Lung (tissue), 12 donors: Measurements from ENCODE around the gene NKD2. TPM values are rescaled to one million over a fixed set of nuclear protein-coding genes. Genes with fewer than 3 reads are reported as not detected.

Experiments
- ATAC-seq: fragments of 200-7000 bp; cut with Tn5 transposase; one replicate; pipeline ENCODE4 v1.9.1; 2020; ENCODE audit warnings: moderate number of reproducible peaks; ENCODE audit not compliant: insufficient read depth, low FRiP score
- DNase-seq, 3 donors: peaks; one replicate each; pipeline ENCODE4 v3.0.0-alpha.2; 2013 to 2017
- H3K27ac ChIP-seq, 2 donors: one replicate each; pipeline ENCODE4 v1.5.1; 2013; ENCODE audit warnings: mild to moderate bottlenecking in 2 of 2, moderate library complexity in 2 of 2, control low read depth in 1 of 2, inconsistent platforms in 1 of 2, low read depth in 1 of 2, low read length in 1 of 2
- H3K27me3 ChIP-seq, 3 donors: one replicate each; pipeline ENCODE4 v1.5.1; 2013; ENCODE audit warnings: low read length in 2 of 3; ENCODE audit not compliant: control insufficient read depth in 3 of 3, insufficient read depth in 3 of 3
- H3K36me3 ChIP-seq, 4 donors: one replicate each; pipeline ENCODE4 v1.5.1; 2013; ENCODE audit warnings: low read length in 4 of 4, mild to moderate bottlenecking in 1 of 4, moderate library complexity in 1 of 4; ENCODE audit not compliant: control insufficient read depth in 4 of 4, insufficient read depth in 4 of 4
- H3K4me1 ChIP-seq, 5 donors: one replicate each; pipeline ENCODE4 v1.5.1; 2013; ENCODE audit warnings: low read length in 5 of 5, mild to moderate bottlenecking in 2 of 5, moderate library complexity in 1 of 5; ENCODE audit not compliant: control insufficient read depth in 5 of 5, insufficient read depth in 5 of 5
- H3K4me3 ChIP-seq: one replicate; pipeline ENCODE4 v1.5.1; 2013; ENCODE audit warnings: mild to moderate bottlenecking, control low read depth, moderate library complexity
- H3K9ac ChIP-seq, 2 donors: one replicate each; pipeline ENCODE4 v1.5.1; 2013; ENCODE audit warnings: low read length in 2 of 2, control low read depth in 1 of 2; ENCODE audit not compliant: insufficient read depth in 1 of 2
- H3K9me3 ChIP-seq, 4 donors: one replicate each; pipeline ENCODE4 v1.5.1; 2013; ENCODE audit warnings: low read length in 3 of 4, mild to moderate bottlenecking in 1 of 4, moderate library complexity in 1 of 4; ENCODE audit not compliant: control insufficient read depth in 4 of 4, insufficient read depth in 3 of 4
- CTCF ChIP-seq: IDR thresholded peaks from 2 replicates; pipeline ENCODE4 v1.5.1; 2012; ENCODE audit warnings: mild to moderate bottlenecking; ENCODE audit errors: control extremely low read depth, extremely low read depth
- WGBS, 2 donors: extraction: QIAGEN DNeasy Blood & Tissue Kit; methylation state at CpG; one replicate each; pipeline ENCODE4 v1.1.7; 2013; 5-methylcytosine and 5-hydroxymethylcytosine counted together
- polyA plus RNA-seq, 2 donors: library from polyadenylated mRNA; stranded (reverse); fragments of 200-250 nt; gene quantifications; one replicate each; pipeline ENCODE4 v1.2.1, GENCODE V29; 2013
- total RNA-seq, 2 donors: library from RNA; depleted of rRNA in 1 of 2; stranded (reverse); fragments of >200 nt in 1 of 2; gene quantifications; one replicate each; pipeline ENCODE4 v1.2.1, GENCODE V29; 2014 to 2021
- donor health status: control.
- donor health status: control.
- donor health status: Bipolar disorder and iron deficiency.
- donor health status: healthy.
- donor health status: DM: yes; HTN: yes; CAD: no.

Gene NKD2
- total and polyA plus RNA-seq, 4 donors = 9.9 to 88.0 (median 48.4) TPM

GRCh38 chr5:981456-981855 is 27.1 kb upstream of the NKD2 start:
- ATAC-seq (no peak), DNase-seq (no peak)
- peaks cover 0 to 33% (median 15%) of the 10 kb centered on the region in 5 donors for H3K4me1 ChIP-seq
- no peak overlapping the region for H3K9ac ChIP-seq
- no peaks in the 10 kb centered on the region for H3K36me3 ChIP-seq
- no peaks in the 10 kb centered on the region for H3K27me3 ChIP-seq
- no peak overlapping the region for H3K4me3 ChIP-seq
- TF ChIP-seq CTCF = no peak
- H3K9me3 ChIP-seq = no peaks in the 10 kb centered on the region
- whole genome bisulfite sequencing, 2 donors = 84 to 96% methylated on average over 7 of the region's 7 CpGs
- no peak overlapping the region for H3K27ac ChIP-seq

GRCh38 chr5:982377-983237 is 26.0 kb upstream of the NKD2 start:
- no peaks in the 10 kb centered on the region for H3K9me3 ChIP-seq
- H3K27me3 ChIP-seq = no peaks in the 10 kb centered on the region
- peaks cover 0 to 30% (median 15%) of the 10 kb centered on the region in 5 donors for H3K4me1 ChIP-seq
- H3K36me3 ChIP-seq = no peaks in the 10 kb centered on the region
- 77 to 84% methylated on average over 21 to 27 of the region's 27 CpGs for WGBS, 2 donors
- no peak overlapping the region for H3K9ac ChIP-seq
- no peak overlapping the region for H3K27ac ChIP-seq
- no peak for ATAC-seq
- DNase-seq = peak in 1 of 3 donors; percentile 19
- no peak for TF ChIP-seq CTCF
- H3K4me3 ChIP-seq = no peak overlapping the region

- no peaks in the 10 kb centered on the region for H3K27me3 ChIP-seq
- WGBS, 2 donors = 86 to 97% methylated on average over 6 to 7 of the region's 7 CpGs
Measured at GRCh38 chr5:983238-983524, 25.4 kb upstream of the NKD2 start.

More at GRCh38 chr5:983238-983524, 25.4 kb upstream of the NKD2 start:
- Histone ChIP-seq H3K27ac (no peak overlapping the region), H3K4me1 (peaks cover 0 to 24% (median 12%) of the 10 kb centered on the region in 5 donors), H3K9ac (no peak overlapping the region), H3K4me3 (no peak overlapping the region), H3K9me3 (no peaks in the 10 kb centered on the region), H3K36me3 (peaks cover 0 to under 1% (median 0%) of the 10 kb centered on the region in 4 donors)
- TF ChIP-seq CTCF = no peak
- ATAC-seq = no peak
- DNase-seq = peak in 1 of 3 donors; percentile 12
